Suprapubic skin (tissue), 4 donors: ENCODE results near the gene CHST15.

Source experiments
- CTCF ChIP-seq, 2 donors: fragments of 200-600 bp in 1 of 2; fragments of 450-650 bp in 1 of 2; sonication (generic) in 1 of 2; IDR thresholded peaks; one replicate each; pipeline ENCODE4 v1.5.1; 2016 to 2019; ENCODE audit warnings: antibody characterized with exemption in 2 of 2, mild to moderate bottlenecking in 1 of 2, moderate library complexity in 1 of 2
- EP300 ChIP-seq: sonication (generic); formaldehyde crosslinking; IDR thresholded peaks from one replicate; pipeline ENCODE4 v1.6.1; 2017; ENCODE audit warnings: antibody characterized with exemption
- POLR2A ChIP-seq, 2 donors: fragments of 450-650 bp; IDR thresholded peaks; one replicate each; pipeline ENCODE4 v1.6.1; 2017; ENCODE audit warnings: antibody characterized with exemption in 2 of 2, mild to moderate bottlenecking in 2 of 2, moderate library complexity in 2 of 2
- POLR2AphosphoS5 ChIP-seq, 3 donors: sonication (generic); formaldehyde crosslinking; IDR thresholded peaks; one replicate each; pipeline ENCODE4 v1.6.1; 2017; ENCODE audit warnings: antibody characterized with exemption in 3 of 3

DNA sequence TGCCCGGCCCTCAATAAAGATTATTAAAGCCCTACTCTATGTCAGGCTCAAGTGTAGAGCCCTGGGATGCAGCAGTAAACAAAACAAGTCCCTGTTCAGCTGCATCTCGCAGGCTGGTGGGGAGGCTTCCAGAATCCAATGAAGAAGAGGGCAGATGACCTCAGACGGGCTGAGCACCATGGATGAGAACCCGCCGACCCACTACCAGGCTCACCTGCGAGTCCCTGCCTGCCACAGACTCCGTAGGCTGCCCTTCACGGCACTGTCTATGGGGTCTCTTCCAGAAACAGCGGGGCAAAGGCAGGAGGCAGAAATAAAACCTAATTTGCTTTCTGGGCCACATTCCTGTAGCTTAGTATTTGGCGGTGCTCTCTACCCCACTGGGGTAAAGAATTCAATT, 22.7 kb downstream of the CHST15 start:
- TF ChIP-seq POLR2A (IDR thresholded peaks at IDR 0.05) (no peak), POLR2AphosphoS5 (IDR thresholded peaks at IDR 0.05) (no peak), CTCF (IDR thresholded peaks at IDR 0.05) (no peak), EP300 (no peak)
